SU-DHL-6 (cell line): ENCODE results near the gene GMPS.

Experiments used
- CTCF ChIP-seq: fragments of 200-600 bp; sonication (generic); IDR thresholded peaks from one replicate; pipeline ENCODE4 v1.5.1; 2017; ENCODE audit warnings: antibody characterized with exemption, mild to moderate bottlenecking, low read length, moderate library complexity; ENCODE audit not compliant: insufficient read depth, poor library complexity, severe bottlenecking
- EZH2phosphoT487 ChIP-seq: fragments of 200-600 bp; sonication (generic), shearing (Covaris generic); conservative IDR thresholded peaks from 2 replicates; pipeline ENCODE4 v1.6.1; 2018; ENCODE audit warnings: mild to moderate bottlenecking, antibody characterized with exemption, low read length, moderate library complexity, mixed read lengths

- TF ChIP-seq CTCF (no peak), EZH2phosphoT487 (no peak)
Observed at GRCh38 chr3:155938409-155938808, 68.0 kb downstream of the GMPS start.
